Mucosa of gallbladder (tissue), 1 donor: ENCODE data around the gene PHF19. TPM values are rescaled to one million over a fixed set of nuclear protein-coding genes. Genes with fewer than 3 reads are reported as not detected.

ENCODE experiments used
- DNase-seq: peaks from one replicate; pipeline ENCODE4 v3.0.0-alpha.2; 2020; ENCODE audit warnings: low spot score
- total RNA-seq: library from RNA; stranded (reverse); gene quantifications from one replicate; pipeline ENCODE4 v1.2.1, GENCODE V29; 2021
- donor health status: DM: no; HTN: no; CAD: no.

Gene PHF19
- total RNA-seq, 1 donor from 2014 or later = 25.9 TPM

DNA sequence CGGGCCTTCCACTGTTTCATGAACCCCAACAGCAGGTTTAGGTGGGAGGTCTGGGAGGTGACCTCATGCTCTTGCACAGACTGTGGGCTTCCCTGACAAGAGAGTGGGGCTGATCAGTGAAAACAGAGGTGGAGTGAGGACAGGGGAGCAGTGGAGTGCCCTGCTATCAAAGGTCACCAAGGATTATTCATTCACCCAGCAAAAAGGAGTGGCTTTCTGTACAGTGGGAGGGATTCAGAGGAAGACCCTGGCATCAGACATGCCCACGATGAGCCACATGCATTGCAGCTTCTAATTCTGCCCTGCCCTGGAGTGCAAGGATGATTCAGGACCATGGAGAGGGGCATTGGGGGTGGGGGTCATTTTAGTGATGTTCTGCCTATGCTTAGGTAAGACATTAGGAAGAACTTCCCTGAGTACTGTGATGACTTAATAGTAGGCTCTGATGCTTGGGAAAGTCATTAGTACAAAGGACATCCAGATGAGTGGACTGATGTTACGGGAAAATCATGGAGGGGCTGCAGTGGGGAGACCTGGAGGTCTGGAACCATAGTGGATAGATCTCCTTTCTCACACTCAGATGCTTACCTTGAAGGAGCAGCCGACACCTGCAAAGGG is 36.8 kb upstream of the PHF19 start:
- no peak for DNase-seq

- no peak for DNase-seq
Observed at GRCh38 chr9:120912958-120913646, 36.1 kb upstream of the PHF19 start.

DNA sequence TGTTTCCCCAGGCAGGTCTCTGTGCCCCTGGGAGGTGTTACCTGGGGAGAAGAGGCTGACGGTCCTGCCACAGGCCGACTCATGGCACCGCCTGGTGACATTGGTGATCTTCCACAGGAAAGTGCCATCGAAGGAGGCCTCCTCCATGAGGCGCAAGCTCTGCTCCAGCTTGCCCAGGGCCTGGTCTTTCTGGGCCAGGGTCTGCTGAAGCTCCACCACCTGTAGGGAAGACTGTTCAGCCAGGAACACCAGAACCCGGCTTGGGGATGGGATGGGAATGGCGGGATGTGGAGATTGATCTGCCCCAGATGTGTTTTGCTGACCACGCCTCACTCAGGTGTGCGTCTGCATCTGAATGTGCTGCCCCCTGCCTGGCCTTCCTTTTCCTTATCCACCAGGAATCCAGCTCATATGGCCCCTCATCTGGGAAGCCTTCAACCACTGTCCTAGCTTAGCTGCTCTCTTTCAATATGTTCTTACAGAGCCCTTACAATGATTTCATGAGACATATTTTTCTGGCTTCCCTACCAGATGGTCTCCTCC is 34.4 kb upstream of the PHF19 start:
- no peak for DNase-seq

DNA sequence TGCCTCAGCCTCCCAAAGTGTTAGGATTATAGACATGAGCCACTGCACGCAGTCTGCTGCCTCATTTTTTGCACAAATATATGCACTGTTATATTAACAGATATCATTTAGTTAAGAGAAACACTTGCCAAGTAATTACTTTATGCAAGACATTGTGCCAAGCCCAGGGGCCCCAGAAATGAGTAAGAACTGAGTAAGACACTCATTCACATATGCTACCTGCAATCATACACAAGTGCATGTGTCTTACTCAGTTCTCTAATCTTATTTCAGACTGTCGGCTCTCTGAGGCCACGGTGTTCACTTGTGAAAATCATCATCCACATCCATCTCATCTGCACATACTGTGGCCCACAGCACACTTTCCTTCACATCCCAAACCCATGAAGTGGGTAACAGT is 33.7 kb upstream of the PHF19 start:
- DNase-seq = no peak

- no peak for DNase-seq
Observed at GRCh38 chr9:120909904-120910303, 32.9 kb upstream of the PHF19 start.

DNA sequence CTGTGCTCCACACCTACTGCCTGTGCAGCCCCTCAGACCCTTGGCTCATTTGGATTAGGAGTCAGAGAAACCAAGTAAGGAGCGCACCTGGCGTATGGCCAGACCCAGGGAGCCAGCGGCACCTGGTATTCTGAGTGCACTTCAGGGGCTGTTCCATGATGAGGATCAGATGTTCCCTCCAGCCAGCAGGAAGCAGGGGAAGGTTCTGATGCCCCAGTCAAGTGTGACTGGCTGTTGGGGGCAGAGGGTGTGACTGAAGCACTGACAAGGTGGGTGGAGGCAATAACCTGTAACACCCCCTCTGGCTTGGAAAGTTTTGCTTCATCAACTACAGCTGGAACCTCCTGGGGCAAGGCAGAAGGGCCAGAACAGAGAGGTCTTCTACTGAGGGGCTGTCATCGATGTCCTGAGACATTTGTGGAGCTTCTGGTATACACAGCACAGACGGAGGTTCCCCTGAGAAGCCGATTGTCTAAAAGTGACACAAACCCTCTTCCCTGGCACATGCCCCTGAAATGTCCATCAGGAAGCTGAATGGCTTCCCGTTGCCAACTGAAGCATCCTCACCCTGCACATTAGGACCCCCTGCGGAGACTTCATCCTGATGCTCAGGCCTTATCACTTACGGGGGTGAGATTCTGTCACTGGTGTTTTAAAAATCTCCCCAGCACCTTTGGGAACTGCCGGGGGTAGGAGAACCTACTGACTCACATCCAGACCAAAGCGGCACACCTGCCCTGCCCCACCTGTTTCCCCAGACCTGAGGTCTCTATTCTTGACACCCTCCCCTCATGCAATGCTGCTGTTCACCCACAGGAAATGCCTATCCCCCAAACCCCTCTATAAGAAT is 28.6 kb upstream of the PHF19 start:
- DNase-seq = no peak

- no peak for DNase-seq
Observed at GRCh38 chr9:120904978-120905301, 28.0 kb upstream of the PHF19 start.

GRCh38 chr9:120904061-120904977 is 27.3 kb upstream of the PHF19 start:
- no peak for DNase-seq

DNA sequence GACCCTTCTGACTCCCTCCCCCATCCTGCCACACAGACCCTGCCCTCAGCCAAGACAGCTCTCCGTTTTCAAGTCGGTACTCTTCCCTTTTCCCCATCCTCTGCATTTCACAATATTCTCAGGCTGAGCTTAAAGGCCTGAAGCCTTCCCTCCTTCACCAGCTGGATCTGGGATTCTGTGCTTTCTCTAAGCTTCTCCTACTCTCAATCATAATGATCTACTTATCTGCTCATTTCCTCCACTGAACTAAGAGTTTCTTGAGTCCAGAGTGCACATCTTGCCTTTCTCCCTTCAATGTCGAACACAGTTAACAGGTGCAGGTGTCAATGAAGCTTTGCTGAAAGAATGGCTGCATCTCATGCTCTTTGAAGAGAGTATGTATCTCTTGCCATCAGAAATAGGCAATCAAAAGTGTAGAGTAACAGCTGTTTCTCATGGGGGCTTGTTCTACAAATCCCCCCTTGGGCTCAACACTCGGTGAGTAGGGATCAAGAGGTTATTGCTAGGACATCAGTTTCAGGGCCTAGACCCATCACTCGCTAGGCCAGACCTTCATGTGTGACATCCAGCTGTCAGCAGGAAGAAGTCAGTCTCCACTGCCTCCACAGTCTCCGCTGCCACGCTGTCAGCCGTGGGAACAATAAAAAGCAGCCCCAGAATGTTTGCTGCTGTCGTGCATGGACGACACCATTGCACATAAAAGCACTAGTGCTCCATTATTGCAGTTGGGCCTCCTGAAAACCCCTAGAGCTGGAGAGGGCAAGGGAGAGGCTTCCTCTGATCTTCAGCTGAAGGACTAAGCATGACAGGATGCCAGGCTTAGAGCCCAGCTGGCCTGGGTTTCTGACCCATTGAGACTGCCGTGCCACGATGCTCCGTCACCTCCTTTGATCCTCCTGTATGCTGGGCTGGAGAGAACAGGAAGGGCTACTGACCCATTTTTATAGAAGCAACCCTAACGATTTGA is 25.9 kb upstream of the PHF19 start:
- DNase-seq = no peak

DNA sequence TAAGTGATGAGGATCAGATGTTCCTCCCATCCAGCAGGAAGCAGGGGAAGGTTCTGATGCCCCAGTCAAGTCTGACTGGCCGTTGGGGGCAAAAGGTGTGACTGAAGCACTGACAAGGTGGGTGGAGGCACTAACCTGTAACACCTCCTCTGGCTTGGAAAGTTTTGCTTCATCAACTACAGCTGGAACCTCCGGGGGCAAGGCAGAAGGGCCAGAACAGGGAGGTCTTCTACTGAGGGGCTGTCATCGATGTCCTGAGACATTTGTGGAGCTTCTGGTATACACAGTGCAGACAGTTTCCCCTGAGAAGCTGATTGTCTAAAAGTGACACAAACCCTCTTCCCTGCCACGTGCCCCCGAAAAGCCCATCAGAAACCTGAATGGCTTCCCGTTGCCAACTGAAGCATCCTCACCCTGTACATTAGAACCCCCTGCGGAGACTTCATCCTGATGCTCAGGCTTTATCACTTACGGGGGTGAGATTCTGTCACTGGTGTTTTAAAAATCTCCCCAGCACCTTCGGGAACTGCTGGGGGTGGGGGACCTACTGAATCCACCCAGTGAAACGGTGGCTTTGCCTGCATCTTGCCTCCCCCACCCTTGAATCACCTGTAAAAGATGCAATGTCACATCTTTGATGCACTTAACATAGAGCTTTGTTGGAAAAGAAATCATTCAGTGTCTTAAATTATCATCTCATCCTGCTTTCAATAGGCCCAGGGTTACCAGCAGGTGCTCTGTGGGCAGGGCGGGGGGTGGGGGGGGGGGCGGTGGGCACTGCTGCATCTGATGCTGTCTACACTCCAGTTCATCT is 25.0 kb upstream of the PHF19 start:
- DNase-seq = no peak

DNA sequence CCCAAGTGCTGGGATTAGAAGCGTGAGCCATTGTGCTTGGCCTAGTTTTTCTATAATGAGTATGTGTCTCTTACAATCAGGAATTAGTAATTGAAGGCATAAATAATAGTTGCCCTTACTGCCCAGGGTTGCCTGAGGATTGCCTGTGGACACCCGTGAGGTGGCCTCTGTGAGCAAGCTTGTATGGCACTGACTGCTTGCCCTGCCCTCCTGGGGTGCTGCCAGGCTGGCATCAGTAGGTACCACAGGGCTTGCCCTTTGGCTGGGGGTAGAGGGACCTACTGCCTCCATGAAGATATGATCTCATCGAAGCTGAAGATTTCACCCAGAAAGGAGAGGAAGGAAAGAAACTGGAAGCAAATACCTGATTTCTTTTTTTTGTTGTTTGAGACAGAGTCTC is 23.8 kb upstream of the PHF19 start:
- no peak for DNase-seq

- DNase-seq = no peak
Observed at GRCh38 chr9:120899490-120900068, 22.6 kb upstream of the PHF19 start.

DNA sequence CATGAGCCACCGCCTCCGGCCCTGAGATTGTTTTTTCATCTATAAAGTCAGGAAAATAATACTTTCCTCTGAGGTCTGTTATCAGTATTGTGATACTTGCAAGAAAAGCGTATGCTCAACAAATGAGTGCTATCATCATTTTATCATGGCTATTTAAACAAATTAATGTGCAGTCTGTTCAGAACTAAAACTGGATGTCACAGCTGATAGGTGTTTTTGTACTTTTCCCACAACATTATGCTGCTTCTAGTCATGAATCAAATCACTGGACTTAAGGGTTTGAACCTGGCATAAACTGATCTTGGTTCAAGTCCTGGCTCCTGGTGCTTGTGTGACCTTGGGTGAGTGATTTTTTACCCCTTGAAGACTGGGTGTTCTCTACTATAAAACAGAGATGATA is 21.4 kb upstream of the PHF19 start:
- DNase-seq = no peak

GRCh38 chr9:120895951-120896350 is 19.0 kb upstream of the PHF19 start:
- no peak for DNase-seq

DNA sequence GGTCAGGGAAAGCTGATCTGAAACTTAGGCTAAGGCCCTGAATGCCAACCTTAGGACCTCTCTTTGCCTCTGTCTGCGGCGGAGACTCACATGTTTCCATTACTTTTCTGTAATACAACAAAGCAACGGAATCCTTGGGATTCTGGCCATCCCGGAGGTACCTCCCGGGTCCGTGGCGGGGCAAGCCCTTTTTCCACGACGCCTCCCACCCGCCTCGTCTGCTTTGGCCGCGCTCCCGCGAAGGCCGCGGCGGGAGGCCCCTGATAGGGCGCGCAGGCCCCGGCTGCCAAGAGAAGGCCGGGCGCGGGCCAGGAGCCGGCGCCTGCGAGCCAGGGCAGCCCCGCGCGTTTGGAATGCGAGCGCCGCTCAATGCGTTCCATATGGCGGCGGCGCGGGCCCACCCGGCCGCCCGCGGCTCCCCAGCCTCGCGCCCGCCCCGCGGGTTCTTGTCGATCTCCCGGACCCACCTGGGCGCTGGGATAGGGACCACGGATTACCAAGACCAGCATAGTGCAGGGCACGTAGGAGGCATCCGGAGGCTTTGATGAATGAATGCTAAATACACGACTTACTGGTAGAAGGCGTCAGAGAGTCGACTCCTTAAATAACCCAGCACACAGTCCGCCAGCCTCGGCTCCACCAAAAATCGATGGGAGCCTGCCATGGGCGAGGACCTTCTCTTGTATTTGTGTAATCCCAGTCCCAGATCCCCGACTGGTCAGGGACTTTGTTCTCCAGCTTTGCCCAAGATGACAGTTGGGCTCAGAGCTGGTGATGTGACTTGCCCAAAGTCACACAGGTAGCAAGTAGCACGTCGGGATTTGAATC is 17.5 kb upstream of the PHF19 start:
- no peak for DNase-seq

- DNase-seq = no peak
Observed at GRCh38 chr9:120893611-120894307, 16.8 kb upstream of the PHF19 start.

DNA sequence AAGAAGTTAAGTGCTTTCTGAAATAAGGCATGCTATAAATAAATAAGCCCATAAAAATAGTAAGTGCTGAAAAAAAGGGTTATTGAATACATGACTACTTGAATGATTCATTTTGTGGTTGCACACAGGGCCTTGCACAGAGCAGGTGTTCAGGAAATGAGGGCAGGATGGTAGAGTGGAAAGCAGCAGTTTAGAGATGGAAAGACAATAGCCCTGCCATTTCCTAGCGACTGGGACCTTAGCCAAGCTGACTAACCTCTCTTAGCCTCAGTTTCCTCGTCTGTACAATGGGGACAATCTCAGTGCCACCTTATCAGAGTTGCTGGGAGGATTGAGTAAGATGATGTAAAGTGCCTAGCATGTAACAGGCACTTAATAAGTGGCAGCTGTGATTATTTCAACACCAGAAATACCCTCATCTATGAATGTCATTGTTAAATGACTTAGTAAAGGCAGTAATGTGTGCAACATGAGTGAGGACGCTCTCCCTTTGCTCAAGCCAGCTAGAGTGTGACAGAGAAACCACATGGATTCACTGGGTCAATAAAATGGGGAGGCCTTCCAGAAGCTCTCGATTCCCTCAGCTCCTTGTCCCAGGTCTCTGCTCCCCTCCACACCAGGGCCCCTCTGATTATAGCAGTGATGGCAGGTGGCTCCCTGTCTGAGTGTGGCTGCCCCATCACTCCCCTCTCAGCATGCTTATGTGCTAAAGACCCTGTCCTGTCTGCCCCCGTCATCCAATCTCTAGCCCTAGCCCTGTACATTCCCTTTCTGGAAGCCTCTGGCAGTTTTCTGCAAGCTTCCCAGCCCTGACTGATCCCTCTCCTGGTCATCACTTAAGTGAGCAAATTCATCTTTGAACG is 16.0 kb upstream of the PHF19 start:
- no peak for DNase-seq
